Measurements from ENCODE around the gene USE1. TPM values are rescaled to one million over a fixed set of nuclear protein-coding genes. Genes with fewer than 3 reads are reported as not detected.

The USE1 gene
- total RNA-seq, 1 donor from 2014 or later: 19.8 TPM

DNA sequence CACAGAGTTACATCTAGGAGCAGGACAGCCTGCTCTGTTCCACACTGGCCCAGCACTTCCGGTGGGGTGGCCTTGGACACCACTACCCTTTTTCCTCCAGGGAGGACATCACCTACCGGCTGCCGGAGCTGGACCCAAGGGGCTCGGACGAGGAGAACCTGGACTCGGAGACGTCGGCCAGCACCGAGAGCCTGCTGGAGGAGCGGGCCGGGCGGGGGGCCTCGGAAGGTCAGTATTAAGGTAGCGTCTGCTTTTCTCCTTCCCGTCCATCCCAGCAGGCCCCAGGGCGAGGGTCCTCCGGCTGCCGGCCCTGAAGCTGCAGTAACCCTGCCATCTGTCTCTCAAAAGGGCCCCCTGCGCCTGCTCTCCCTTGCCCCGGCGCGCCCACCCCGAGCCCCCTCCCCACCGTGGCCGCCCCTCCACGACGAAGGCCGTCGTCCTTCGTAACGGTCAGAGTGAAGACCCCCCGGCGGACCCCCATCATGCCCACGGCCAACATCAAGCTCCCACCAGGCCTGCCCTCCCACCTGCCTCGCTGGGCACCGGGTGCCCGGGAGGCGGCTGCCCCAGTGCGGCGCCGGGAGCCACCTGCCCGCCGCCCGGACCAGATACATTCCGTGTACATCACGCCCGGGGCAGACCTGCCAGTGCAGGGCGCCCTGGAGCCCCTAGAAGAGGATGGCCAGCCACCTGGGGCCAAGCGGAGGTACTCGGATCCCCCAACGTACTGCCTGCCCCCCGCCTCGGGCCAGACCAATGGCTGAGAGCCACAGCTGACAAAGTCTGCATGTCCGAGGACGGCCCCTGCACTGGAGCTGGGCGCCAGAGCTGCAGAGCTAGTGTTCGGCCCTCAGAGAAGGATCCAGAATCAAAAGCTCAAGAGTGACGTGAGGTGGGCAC, 3.4 kb upstream of the USE1 start:
- Mint-ChIP-seq H3K4me3 (ENCODE audit: unreplicated experiment) (no peak overlapping the region), H3K36me3 (ENCODE audit: low read depth, unreplicated experiment) (peaks cover 26% of the 10 kb centered on the region)
- DNase-seq (ENCODE audit: low read depth): no peak

DNA sequence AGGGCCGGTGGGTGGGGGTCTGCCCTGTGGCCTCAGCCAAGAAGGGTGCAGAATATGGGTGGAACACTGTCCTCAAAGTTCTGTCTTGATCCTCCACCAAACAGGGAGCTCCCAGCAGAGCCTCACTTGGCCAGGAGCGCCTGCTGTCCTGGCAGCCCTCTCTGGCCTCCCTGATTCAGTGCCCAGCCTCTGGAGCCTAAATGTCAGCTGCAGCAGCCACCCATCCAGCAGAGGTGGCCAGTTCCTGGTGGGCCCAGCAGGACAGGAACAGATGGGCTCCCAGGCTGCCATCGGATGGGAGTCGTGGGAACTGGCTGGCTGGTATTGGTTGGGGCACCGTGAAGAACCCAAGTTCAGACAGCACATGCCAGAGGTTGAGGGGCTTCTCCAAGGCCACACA, 1.8 kb upstream of the USE1 start:
- DNase-seq (ENCODE audit: low read depth): no peak
- Mint-ChIP-seq H3K9me3 (ENCODE audit: unreplicated experiment) (no peaks in the 10 kb centered on the region), H3K27me3 (ENCODE audit: low read depth, unreplicated experiment) (no peaks in the 10 kb centered on the region), H3K36me3 (ENCODE audit: low read depth, unreplicated experiment) (peaks cover 29% of the 10 kb centered on the region), H3K27ac (ENCODE audit: unreplicated experiment) (no peak overlapping the region), H3K4me1 (ENCODE audit: low read depth, unreplicated experiment) (peaks cover 6% of the 10 kb centered on the region), H3K4me3 (ENCODE audit: unreplicated experiment) (no peak overlapping the region)
- Histone ChIP-seq H3K9ac (ENCODE audit: low read length) (no peak overlapping the region), H3K27me3 (ENCODE audit: insufficient read depth, low read length) (no peaks in the 10 kb centered on the region), H3K4me3 (ENCODE audit: insufficient read depth, low read depth, low read length) (no peak overlapping the region), H3K27ac (ENCODE audit: low read depth, low read length) (no peak overlapping the region), H3K79me2 (ENCODE audit: insufficient read depth, low read length) (peaks cover 8% of the 10 kb centered on the region), H2AFZ (ENCODE audit: low read depth, low read length) (no peak overlapping the region), H4K20me1 (ENCODE audit: insufficient read depth, low read length) (no peaks in the 10 kb centered on the region), H3K9me3 (ENCODE audit: insufficient read depth, low read depth, low read length) (no peaks in the 10 kb centered on the region), H3K4me2 (ENCODE audit: low read length) (no peak overlapping the region), H3K4me1 (ENCODE audit: insufficient read depth, low read length) (peaks cover 22% of the 10 kb centered on the region), H3K36me3 (ENCODE audit: insufficient read depth, low read length) (peaks cover 20% of the 10 kb centered on the region)
- TF ChIP-seq EZH2 (IDR thresholded peaks at IDR 0.05; ENCODE audit: insufficient read depth, low read length): no peak
- TF ChIP-seq, protein P1, sequence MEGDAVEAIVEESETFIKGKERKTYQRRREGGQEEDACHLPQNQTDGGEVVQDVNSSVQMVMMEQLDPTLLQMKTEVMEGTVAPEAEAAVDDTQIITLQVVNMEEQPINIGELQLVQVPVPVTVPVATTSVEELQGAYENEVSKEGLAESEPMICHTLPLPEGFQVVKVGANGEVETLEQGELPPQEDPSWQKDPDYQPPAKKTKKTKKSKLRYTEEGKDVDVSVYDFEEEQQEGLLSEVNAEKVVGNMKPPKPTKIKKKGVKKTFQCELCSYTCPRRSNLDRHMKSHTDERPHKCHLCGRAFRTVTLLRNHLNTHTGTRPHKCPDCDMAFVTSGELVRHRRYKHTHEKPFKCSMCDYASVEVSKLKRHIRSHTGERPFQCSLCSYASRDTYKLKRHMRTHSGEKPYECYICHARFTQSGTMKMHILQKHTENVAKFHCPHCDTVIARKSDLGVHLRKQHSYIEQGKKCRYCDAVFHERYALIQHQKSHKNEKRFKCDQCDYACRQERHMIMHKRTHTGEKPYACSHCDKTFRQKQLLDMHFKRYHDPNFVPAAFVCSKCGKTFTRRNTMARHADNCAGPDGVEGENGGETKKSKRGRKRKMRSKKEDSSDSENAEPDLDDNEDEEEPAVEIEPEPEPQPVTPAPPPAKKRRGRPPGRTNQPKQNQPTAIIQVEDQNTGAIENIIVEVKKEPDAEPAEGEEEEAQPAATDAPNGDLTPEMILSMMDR (IDR thresholded peaks at IDR 0.05; ENCODE audit: insufficient read depth, low read depth, low read length): no peak
- FAIRE-seq: no peak

More for the DNA sequence above, 3.4 kb upstream of the USE1 start:
- Histone ChIP-seq H3K9ac (ENCODE audit: low read length) (no peak overlapping the region), H4K20me1 (ENCODE audit: insufficient read depth, low read length) (no peaks in the 10 kb centered on the region), H3K27ac (ENCODE audit: low read depth, low read length) (no peak overlapping the region), H2AFZ (ENCODE audit: low read depth, low read length) (no peak overlapping the region), H3K4me1 (ENCODE audit: insufficient read depth, low read length) (peaks cover 22% of the 10 kb centered on the region), H3K79me2 (ENCODE audit: insufficient read depth, low read length) (peaks cover 8% of the 10 kb centered on the region), H3K36me3 (ENCODE audit: insufficient read depth, low read length) (peaks cover 17% of the 10 kb centered on the region), H3K4me2 (ENCODE audit: low read length) (no peak overlapping the region), H3K4me3 (ENCODE audit: insufficient read depth, low read depth, low read length) (no peak overlapping the region), H3K27me3 (ENCODE audit: insufficient read depth, low read length) (no peaks in the 10 kb centered on the region), H3K9me3 (ENCODE audit: insufficient read depth, low read depth, low read length) (no peaks in the 10 kb centered on the region)
- no peaks in the 10 kb centered on the region for H3K27me3 Mint-ChIP-seq (ENCODE audit: low read depth, unreplicated experiment)
- H3K9me3 Mint-ChIP-seq (ENCODE audit: unreplicated experiment): no peaks in the 10 kb centered on the region
- TF ChIP-seq, protein P1 (IDR thresholded peaks at IDR 0.05; ENCODE audit: insufficient read depth, low read depth, low read length): no peak
- no peak for TF ChIP-seq EZH2 (IDR thresholded peaks at IDR 0.05; ENCODE audit: insufficient read depth, low read length)
- no peak for FAIRE-seq
- no peak overlapping the region for H3K27ac Mint-ChIP-seq (ENCODE audit: unreplicated experiment)
- H3K4me1 Mint-ChIP-seq (ENCODE audit: low read depth, unreplicated experiment): peaks cover 6% of the 10 kb centered on the region
